CD4-positive, alpha-beta T cell treated with Interleukin-6 at 100 ng/mL for 8 hours (primary cell): ENCODE measurements around the gene DAB2IP.

Experiments used
- DNase-seq: peaks from one replicate; pipeline ENCODE4 v3.0.0-alpha.2; 2020; ENCODE audit warnings: mixed read lengths, low spot score

The DAB2IP gene

GRCh38 chr9:121744687-121745395 is 93.4 kb downstream of the DAB2IP start:
- DNase-seq: no peak

GRCh38 chr9:121745396-121745695 is 93.9 kb downstream of the DAB2IP start:
- DNase-seq: no peak

- no peak for DNase-seq
Observed at GRCh38 chr9:121746411-121746810, 95.0 kb downstream of the DAB2IP start.

- no peak for DNase-seq
Observed at GRCh38 chr9:121746866-121747265, 95.4 kb downstream of the DAB2IP start.

GRCh38 chr9:121748074-121748473 is 96.6 kb downstream of the DAB2IP start:
- no peak for DNase-seq

- DNase-seq: no peak
Observed at GRCh38 chr9:121748727-121749423, 97.4 kb downstream of the DAB2IP start.

- DNase-seq: no peak
Observed at GRCh38 chr9:121749614-121750013, 98.2 kb downstream of the DAB2IP start.

GRCh38 chr9:121750259-121750714 is 98.9 kb downstream of the DAB2IP start:
- no peak for DNase-seq

- no peak for DNase-seq
Observed at GRCh38 chr9:121750715-121751623, 99.5 kb downstream of the DAB2IP start.

GRCh38 chr9:121751686-121752445 is 100.4 kb downstream of the DAB2IP start:
- no peak for DNase-seq

GRCh38 chr9:121752929-121753328 is 101.5 kb downstream of the DAB2IP start:
- no peak for DNase-seq

GRCh38 chr9:121753802-121754654 is 102.6 kb downstream of the DAB2IP start:
- DNase-seq: no peak

GRCh38 chr9:121754655-121755436 is 103.4 kb downstream of the DAB2IP start:
- no peak for DNase-seq

- no peak for DNase-seq
Observed at GRCh38 chr9:121755581-121755980, 104.1 kb downstream of the DAB2IP start.

GRCh38 chr9:121756474-121757280 is 105.2 kb downstream of the DAB2IP start:
- no peak for DNase-seq

GRCh38 chr9:121757281-121757585 is 105.8 kb downstream of the DAB2IP start:
- DNase-seq: no peak

GRCh38 chr9:121758693-121759092 is 107.3 kb downstream of the DAB2IP start:
- no peak for DNase-seq

- DNase-seq: no peak
Observed at GRCh38 chr9:121759996-121760395, 108.6 kb downstream of the DAB2IP start.

GRCh38 chr9:121760571-121760970 is 109.1 kb downstream of the DAB2IP start:
- DNase-seq: no peak

- DNase-seq: no peak
Observed at GRCh38 chr9:121763131-121763530, 111.7 kb downstream of the DAB2IP start.
